HUDEP-2 (cell line): Measurements from ENCODE around the gene EIF4G3.
A peak's percentile ranks its signal among the peaks of the same experiment; 100 is the strongest.
"Not testable (repeated sequence)": the region's sequence is repeated elsewhere in the genome, so short reads cannot be mapped to it uniquely, and the experiment has no call there.

Experiments
- DNase-seq, 76 experiments: peaks; one replicate each; lab custom pipeline; 2025; ENCODE audit not compliant: unreplicated experiment in 76 of 76; lab: John Stamatoyannopoulos, UW

Gene EIF4G3

GRCh38 chr1:21189906-21190500, 13.3 kb upstream of the EIF4G3 start:
- DNase-seq: no peak

GRCh38 chr1:21189421-21189820, 12.7 kb upstream of the EIF4G3 start:
- DNase-seq: peak in 47 of 76 experiments; percentile 5 to 73 (median 32)

GRCh38 chr1:21188235-21188634, 11.5 kb upstream of the EIF4G3 start:
- DNase-seq: no peak

GRCh38 chr1:21185221-21185731, 8.6 kb upstream of the EIF4G3 start:
- DNase-seq: no peak

- DNase-seq: no peak
These were observed 7.6 kb upstream of the EIF4G3 start for GRCh38 chr1:21184276-21184675.

- DNase-seq: no peak
These were observed 5.6 kb upstream of the EIF4G3 start for GRCh38 chr1:21182181-21182731.

GRCh38 chr1:21178271-21178670, 1.6 kb upstream of the EIF4G3 start:
- not testable (repeated sequence) for DNase-seq

GRCh38 chr1:21175670-21176581, 771 bp downstream of the EIF4G3 start:
- peak in 7 of 76 experiments; percentile 3 to 29 (median 19) for DNase-seq

- DNase-seq: peak in 1 of 76 experiments; percentile 22
These were observed 1.4 kb downstream of the EIF4G3 start for GRCh38 chr1:21175324-21175669.

- no peak for DNase-seq
These were observed 1.9 kb downstream of the EIF4G3 start for GRCh38 chr1:21174654-21175323.

- peak in 1 of 76 experiments; percentile 8 for DNase-seq
These were observed 2.5 kb downstream of the EIF4G3 start for GRCh38 chr1:21174230-21174629.

- not testable (repeated sequence) for DNase-seq
These were observed 3.6 kb downstream of the EIF4G3 start for GRCh38 chr1:21173096-21173495.

- DNase-seq: not testable (repeated sequence)
These were observed 5.9 kb downstream of the EIF4G3 start for GRCh38 chr1:21170837-21171236.

GRCh38 chr1:21168444-21168843, 8.3 kb downstream of the EIF4G3 start:
- no peak for DNase-seq

- DNase-seq: no peak
These were observed 11.1 kb downstream of the EIF4G3 start for GRCh38 chr1:21165646-21166045.

GRCh38 chr1:21165076-21165475, 11.6 kb downstream of the EIF4G3 start:
- no peak for DNase-seq

GRCh38 chr1:21164266-21164665, 12.4 kb downstream of the EIF4G3 start:
- DNase-seq: no peak

- no peak for DNase-seq
These were observed 13.8 kb downstream of the EIF4G3 start for GRCh38 chr1:21162740-21163464.

GRCh38 chr1:21161842-21162241, 14.9 kb downstream of the EIF4G3 start:
- DNase-seq: no peak

- DNase-seq: no peak
These were observed 16.4 kb downstream of the EIF4G3 start for GRCh38 chr1:21160263-21160796.
